Measurements from ENCODE around the gene PSME4.
"Not testable (repeated sequence)": the region's sequence is repeated elsewhere in the genome, so short reads cannot be mapped to it uniquely, and the experiment has no call there.

Gene PSME4

GRCh38 chr2:53969285-53969967 is 1.4 kb downstream of the PSME4 start:
- no peaks in the 10 kb centered on the region for H3K27me3 ChIP-seq
- peak overlapping the region; percentile 93 for H3K4me3 ChIP-seq (ENCODE audit: low read depth in 1 of 2, low read length in 1 of 2)
- no peak for TF ChIP-seq CTCF (IDR thresholded peaks at IDR 0.05)
- no peaks in the 10 kb centered on the region for H3K9me3 ChIP-seq
- peaks cover 19% of the 10 kb centered on the region in 2 experiments for H3K4me1 ChIP-seq (ENCODE audit: control insufficient read depth in 1 of 2, insufficient read depth in 1 of 2, low read depth in 1 of 2, low read length in 1 of 2)
- H3K36me3 ChIP-seq: no peaks in the 10 kb centered on the region
- peak overlapping the region; percentile 94 for H3K27ac ChIP-seq

GRCh38 chr2:53964987-53965687 is 5.7 kb downstream of the PSME4 start:
- no peak overlapping the region for H3K27ac ChIP-seq
- no peaks in the 10 kb centered on the region for H3K27me3 ChIP-seq
- TF ChIP-seq CTCF (IDR thresholded peaks at IDR 0.05): no peak
- no peaks in the 10 kb centered on the region for H3K36me3 ChIP-seq
- H3K4me3 ChIP-seq (ENCODE audit: low read depth in 1 of 2, low read length in 1 of 2): no peak overlapping the region
- no peaks in the 10 kb centered on the region for H3K9me3 ChIP-seq
- peaks cover 25 to 26% of the 10 kb centered on the region in 2 experiments for H3K4me1 ChIP-seq (ENCODE audit: control insufficient read depth in 1 of 2, insufficient read depth in 1 of 2, low read depth in 1 of 2, low read length in 1 of 2)

- no peaks in the 10 kb centered on the region for H3K27me3 ChIP-seq
- peaks cover 21% of the 10 kb centered on the region in 2 experiments for H3K4me1 ChIP-seq (ENCODE audit: control insufficient read depth in 1 of 2, insufficient read depth in 1 of 2, low read depth in 1 of 2, low read length in 1 of 2)
- H3K4me3 ChIP-seq (ENCODE audit: low read depth in 1 of 2, low read length in 1 of 2): no peak overlapping the region
- no peaks in the 10 kb centered on the region for H3K36me3 ChIP-seq
- peak overlapping the region; percentile 9 for H3K27ac ChIP-seq
- no peaks in the 10 kb centered on the region for H3K9me3 ChIP-seq
- TF ChIP-seq CTCF (IDR thresholded peaks at IDR 0.05): no peak
Observed at GRCh38 chr2:53964257-53964952, 6.4 kb downstream of the PSME4 start.

GRCh38 chr2:53961478-53962216 is 9.1 kb downstream of the PSME4 start:
- Histone ChIP-seq H3K4me1 (ENCODE audit: control insufficient read depth in 1 of 2, insufficient read depth in 1 of 2, low read depth in 1 of 2, low read length in 1 of 2) (peaks cover 13 to 14% of the 10 kb centered on the region in 2 experiments), H3K4me3 (ENCODE audit: low read depth in 1 of 2, low read length in 1 of 2) (peak overlapping the region; percentile 9 to 27), H3K27ac (peak overlapping the region; percentile 73)
- H3K9me3 ChIP-seq, H3K27me3 ChIP-seq, H3K36me3 ChIP-seq: not testable (repeated sequence)

- H3K27me3 ChIP-seq: no peaks in the 10 kb centered on the region
- no peak for TF ChIP-seq CTCF (IDR thresholded peaks at IDR 0.05)
- peak overlapping the region; percentile 28 for H3K27ac ChIP-seq
Observed at GRCh38 chr2:53960476-53960875, 10.3 kb downstream of the PSME4 start.

More at GRCh38 chr2:53960476-53960875, 10.3 kb downstream of the PSME4 start:
- no peaks in the 10 kb centered on the region for H3K9me3 ChIP-seq
- peaks cover 13 to 14% of the 10 kb centered on the region in 2 experiments for H3K4me1 ChIP-seq (ENCODE audit: control insufficient read depth in 1 of 2, insufficient read depth in 1 of 2, low read depth in 1 of 2, low read length in 1 of 2)
- H3K4me3 ChIP-seq (ENCODE audit: low read depth in 1 of 2, low read length in 1 of 2): no peak overlapping the region
- no peaks in the 10 kb centered on the region for H3K36me3 ChIP-seq
